Subcutaneous abdominal adipose tissue (tissue), 5 donors: Measurements from ENCODE around the gene RNF217.
A peak's percentile ranks its signal among the peaks of the same experiment; 100 is the strongest.

ENCODE experiments used
- H3K27ac ChIP-seq: one replicate; pipeline ENCODE4 v1.7.0; 2013; ENCODE audit warnings: low read depth, mild to moderate bottlenecking, inconsistent platforms, low read length, moderate library complexity
- H3K27me3 ChIP-seq, 5 donors: one replicate each; pipeline ENCODE4 v1.7.0; 2013; ENCODE audit warnings: low read length in 5 of 5, inconsistent platforms in 1 of 5; ENCODE audit not compliant: control insufficient read depth in 5 of 5, insufficient read depth in 4 of 5
- H3K36me3 ChIP-seq, 5 donors: one replicate each; pipeline ENCODE4 v1.7.0; 2013; ENCODE audit warnings: low read length in 5 of 5; ENCODE audit not compliant: control insufficient read depth in 5 of 5, insufficient read depth in 5 of 5
- H3K4me1 ChIP-seq, 5 donors: one replicate each; pipeline ENCODE4 v1.7.0; 2013; ENCODE audit warnings: low read length in 5 of 5, mild to moderate bottlenecking in 3 of 5, moderate library complexity in 1 of 5; ENCODE audit not compliant: control insufficient read depth in 5 of 5, insufficient read depth in 5 of 5
- H3K4me3 ChIP-seq, 5 donors: one replicate each; pipeline ENCODE4 v1.7.0; 2013; ENCODE audit warnings: low read length in 5 of 5, low read depth in 1 of 5
- H3K9ac ChIP-seq, 5 donors: one replicate each; pipeline ENCODE4 v1.7.0; 2013; ENCODE audit warnings: low read length in 5 of 5, mild to moderate bottlenecking in 4 of 5, moderate library complexity in 3 of 5
- H3K9me3 ChIP-seq, 5 donors: one replicate each; pipeline ENCODE4 v1.7.0; 2013; ENCODE audit warnings: low read length in 5 of 5; ENCODE audit not compliant: control insufficient read depth in 5 of 5
- donor health status: healthy.
- donor health status: healthy.
- donor health status: healthy.
- donor health status: healthy.
- donor health status: healthy.

The RNF217 gene

GRCh38 chr6:124997196-124997875 lies 35.1 kb downstream of the RNF217 start:
- Histone ChIP-seq H3K36me3 (peaks cover 0 to 6% (median 0%) of the 10 kb centered on the region in 5 donors), H3K27me3 (no peaks in the 10 kb centered on the region), H3K4me1 (peaks cover 0 to 27% (median 20%) of the 10 kb centered on the region in 5 donors), H3K9me3 (no peaks in the 10 kb centered on the region), H3K27ac (no peak overlapping the region), H3K4me3 (no peak overlapping the region), H3K9ac (no peak overlapping the region)

DNA sequence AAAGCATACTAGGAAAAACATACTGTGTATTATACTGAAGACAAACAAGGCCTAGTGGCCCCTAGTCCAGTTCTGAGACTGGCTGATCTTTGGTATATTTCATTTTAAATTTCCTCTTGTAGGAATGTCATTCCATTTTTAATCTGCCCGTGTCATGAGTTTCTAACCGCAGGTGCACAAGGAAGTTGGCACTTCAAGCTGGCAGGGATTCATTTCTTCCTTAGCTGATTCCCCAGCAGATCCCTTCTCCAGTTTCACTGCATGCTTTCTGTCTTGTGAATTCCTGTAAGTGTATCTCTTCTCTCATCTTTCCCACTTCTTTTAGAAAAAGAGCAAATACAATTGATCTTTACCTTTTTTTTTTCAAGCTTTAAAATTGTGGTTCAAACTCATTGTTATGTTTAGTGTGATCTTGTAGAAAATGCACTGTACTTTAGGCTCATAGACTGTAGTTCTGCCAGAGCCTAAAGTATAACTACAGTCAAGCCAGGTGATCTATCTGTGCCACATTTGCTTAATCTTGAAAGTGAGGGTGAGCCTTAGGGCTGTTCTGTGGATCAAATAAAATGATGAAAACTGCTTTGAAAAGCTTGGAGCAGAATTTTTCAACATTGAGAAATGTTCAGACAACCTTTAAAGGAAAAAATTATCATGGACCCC lies 37.0 kb downstream of the RNF217 start:
- peaks cover 0 to 6% (median 0%) of the 10 kb centered on the region in 5 donors for H3K36me3 ChIP-seq
- H3K4me1 ChIP-seq = peaks cover 0 to 16% (median 13%) of the 10 kb centered on the region in 5 donors
- H3K27ac ChIP-seq = no peak overlapping the region
- no peak overlapping the region for H3K4me3 ChIP-seq
- no peaks in the 10 kb centered on the region for H3K27me3 ChIP-seq
- H3K9me3 ChIP-seq = no peaks in the 10 kb centered on the region
- no peak overlapping the region for H3K9ac ChIP-seq

GRCh38 chr6:125001684-125002405 lies 39.6 kb downstream of the RNF217 start:
- peaks cover 0 to 14% (median 9%) of the 10 kb centered on the region in 5 donors for H3K4me1 ChIP-seq
- peaks cover 0 to 6% (median 0%) of the 10 kb centered on the region in 5 donors for H3K36me3 ChIP-seq
- peak overlapping the region; percentile 23 to 62 (median 60) for H3K4me3 ChIP-seq
- no peaks in the 10 kb centered on the region for H3K9me3 ChIP-seq
- H3K9ac ChIP-seq = peak overlapping the region in 2 of 5 donors; percentile 26 to 31
- no peaks in the 10 kb centered on the region for H3K27me3 ChIP-seq
- peak overlapping the region; percentile 25 for H3K27ac ChIP-seq

- peaks cover 0 to 14% (median 9%) of the 10 kb centered on the region in 5 donors for H3K4me1 ChIP-seq
- H3K36me3 ChIP-seq = peaks cover 0 to 4% (median 0%) of the 10 kb centered on the region in 5 donors
- H3K4me3 ChIP-seq = peak overlapping the region; percentile 23 to 62 (median 60)
- H3K27ac ChIP-seq = peak overlapping the region; percentile 25
- peak overlapping the region in 2 of 5 donors; percentile 26 to 31 for H3K9ac ChIP-seq
- H3K9me3 ChIP-seq = no peaks in the 10 kb centered on the region
- no peaks in the 10 kb centered on the region for H3K27me3 ChIP-seq
Measured at GRCh38 chr6:125002406-125002741, 40.1 kb downstream of the RNF217 start.

GRCh38 chr6:125003070-125003469 lies 40.8 kb downstream of the RNF217 start:
- Histone ChIP-seq H3K9ac (no peak overlapping the region), H3K4me3 (no peak overlapping the region), H3K27me3 (no peaks in the 10 kb centered on the region), H3K4me1 (peaks cover 0 to 14% (median 9%) of the 10 kb centered on the region in 5 donors), H3K36me3 (no peaks in the 10 kb centered on the region), H3K27ac (no peak overlapping the region), H3K9me3 (no peaks in the 10 kb centered on the region)

DNA sequence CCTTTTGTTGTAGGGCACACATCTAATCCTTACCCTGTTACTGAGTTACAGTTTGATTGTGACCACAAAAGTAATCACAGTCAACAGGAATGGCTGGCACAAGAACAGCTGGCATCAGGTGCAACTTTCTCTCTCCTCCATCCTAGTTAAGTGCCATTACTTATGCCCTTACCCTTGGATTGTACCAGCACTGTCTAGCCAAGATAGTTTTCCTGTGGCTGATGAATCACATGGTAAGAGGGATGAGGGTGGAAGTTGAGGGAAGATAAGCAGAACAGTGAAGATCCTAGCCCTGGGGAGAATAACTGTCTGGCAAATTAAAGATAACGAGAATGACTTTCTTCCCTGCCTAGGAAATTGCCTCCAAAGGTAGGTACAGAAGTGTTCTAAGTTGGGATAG lies 42.0 kb downstream of the RNF217 start:
- no peaks in the 10 kb centered on the region for H3K36me3 ChIP-seq
- no peaks in the 10 kb centered on the region for H3K9me3 ChIP-seq
- H3K9ac ChIP-seq = no peak overlapping the region
- no peak overlapping the region for H3K27ac ChIP-seq
- H3K4me1 ChIP-seq = peaks cover 0 to 13% (median 12%) of the 10 kb centered on the region in 5 donors
- no peaks in the 10 kb centered on the region for H3K27me3 ChIP-seq
- H3K4me3 ChIP-seq = no peak overlapping the region

DNA sequence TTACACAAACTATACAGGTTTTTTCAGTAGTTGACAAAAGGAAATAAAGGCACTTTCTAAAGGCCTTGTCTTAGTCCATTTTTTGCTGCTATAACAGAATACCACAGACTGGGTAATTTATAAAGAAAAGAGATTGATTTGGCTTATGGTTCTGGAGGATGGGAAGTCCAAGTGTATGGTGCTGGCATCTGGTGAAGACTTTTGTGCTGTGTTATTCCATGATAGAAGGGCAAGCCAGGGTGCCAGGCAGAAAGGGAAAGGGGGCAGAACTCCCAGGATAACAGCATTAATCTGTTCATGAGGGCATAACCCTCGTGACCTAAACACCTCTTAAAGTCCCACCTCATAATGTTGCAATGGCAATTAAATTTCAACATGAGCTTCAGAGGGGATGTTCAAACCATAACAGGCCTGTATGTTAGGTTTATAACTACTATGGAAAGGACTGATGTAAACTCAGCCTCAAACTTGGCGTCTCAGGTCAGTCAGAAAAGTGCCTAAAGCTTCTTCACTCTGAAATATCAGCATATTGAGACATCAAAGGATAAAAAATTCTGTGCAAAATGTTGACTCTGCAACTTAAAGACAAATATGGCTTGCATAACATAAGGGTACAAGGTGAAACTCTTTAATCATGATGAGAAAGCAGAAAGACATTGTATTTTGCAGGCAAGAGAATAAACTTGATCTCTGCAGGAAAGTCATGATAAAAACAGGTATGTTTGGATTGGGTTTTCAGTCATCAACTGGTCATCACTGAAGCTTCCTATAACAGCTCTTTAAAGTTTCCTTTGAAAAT lies 42.8 kb downstream of the RNF217 start:
- no peaks in the 10 kb centered on the region for H3K9me3 ChIP-seq
- H3K9ac ChIP-seq = no peak overlapping the region
- no peaks in the 10 kb centered on the region for H3K27me3 ChIP-seq
- peaks cover 0 to 20% (median 18%) of the 10 kb centered on the region in 5 donors for H3K4me1 ChIP-seq
- H3K4me3 ChIP-seq = no peak overlapping the region
- no peak overlapping the region for H3K27ac ChIP-seq
- H3K36me3 ChIP-seq = no peaks in the 10 kb centered on the region

- Histone ChIP-seq H3K27me3 (no peaks in the 10 kb centered on the region), H3K9ac (no peak overlapping the region), H3K9me3 (no peaks in the 10 kb centered on the region), H3K4me3 (no peak overlapping the region), H3K36me3 (no peaks in the 10 kb centered on the region), H3K27ac (no peak overlapping the region), H3K4me1 (peaks cover 0 to 12% (median 12%) of the 10 kb centered on the region in 5 donors)
Measured at GRCh38 chr6:125008261-125008703, 46.0 kb downstream of the RNF217 start.

DNA sequence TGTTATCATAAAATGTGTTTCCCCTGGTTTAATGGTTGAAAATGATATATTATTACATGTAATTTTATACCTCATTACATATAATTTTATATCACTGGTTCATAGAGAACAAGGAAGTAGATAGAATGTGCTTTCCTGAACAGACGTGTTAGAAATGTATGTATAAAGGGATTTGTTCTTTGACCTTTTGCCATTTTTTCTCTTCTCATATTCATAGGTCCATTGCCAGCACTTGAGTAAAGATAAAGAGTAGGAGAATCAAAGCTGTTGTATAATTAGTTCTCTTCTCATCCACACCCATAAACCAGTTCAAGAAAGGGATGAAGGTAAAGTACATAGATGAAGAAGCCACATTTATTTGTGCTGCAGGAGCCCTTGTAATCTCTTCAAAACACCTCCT lies 46.7 kb downstream of the RNF217 start:
- no peaks in the 10 kb centered on the region for H3K27me3 ChIP-seq
- H3K9me3 ChIP-seq = no peaks in the 10 kb centered on the region
- H3K9ac ChIP-seq = no peak overlapping the region
- H3K27ac ChIP-seq = peak overlapping the region; percentile 26
- H3K4me3 ChIP-seq = no peak overlapping the region
- H3K4me1 ChIP-seq = peaks cover 0 to 18% (median 17%) of the 10 kb centered on the region in 5 donors
- no peaks in the 10 kb centered on the region for H3K36me3 ChIP-seq
